DND-41 (cell line): ENCODE data around the gene UQCRFS1.
A peak's percentile ranks its signal among the peaks of the same experiment; 100 is the strongest.

Experiments
- ATAC-seq: fragments of 200-7000 bp; cut with Tn5 transposase; 3 replicates; pipeline ENCODE4 v1.9.1; 2021; ENCODE audit warnings: low read depth; ENCODE audit not compliant: insufficient read depth
- DNase-seq: peaks from one replicate; pipeline ENCODE4 v3.0.0-alpha.2; 2020
- H2AFZ ChIP-seq: 2 replicates; pipeline ENCODE4 v1.6.0; 2012; ENCODE audit warnings: low read depth, low read length
- H3K27ac ChIP-seq: 2 replicates; pipeline ENCODE4 v1.5.1; 2012; ENCODE audit warnings: low read length, inconsistent platforms
- H3K27me3 ChIP-seq: fragments of 200-600 bp; sonication (generic); 2 replicates; pipeline ENCODE4 v1.6.0; 2012; ENCODE audit warnings: low read length, mild to moderate bottlenecking, inconsistent platforms; ENCODE audit not compliant: insufficient read depth, poor library complexity
- H3K36me3 ChIP-seq: 2 replicates; pipeline ENCODE4 v1.5.1; 2012; ENCODE audit warnings: low read length, inconsistent platforms; ENCODE audit not compliant: insufficient read depth
- H3K4me1 ChIP-seq: 2 replicates; pipeline ENCODE4 v1.5.1; 2012; ENCODE audit warnings: mild to moderate bottlenecking, low read length; ENCODE audit not compliant: insufficient read depth
- H3K4me2 ChIP-seq: 2 replicates; pipeline ENCODE4 v1.6.0; 2012; ENCODE audit warnings: mild to moderate bottlenecking, moderate library complexity, low read length, inconsistent platforms; ENCODE audit not compliant: insufficient read depth
- H3K4me3 ChIP-seq, 2 experiments: fragments of 200-600 bp in 1 of 2; shearing (Covaris generic) in 1 of 2; 2 replicates each; pipeline ENCODE4 v1.5.1; 2012 to 2016; ENCODE audit warnings: inconsistent platforms in 2 of 2, low read length in 2 of 2, mild to moderate bottlenecking in 2 of 2, low read depth in 1 of 2, moderate library complexity in 1 of 2
- H3K79me2 ChIP-seq: 2 replicates; pipeline ENCODE4 v1.6.0; 2012; ENCODE audit warnings: low read length, inconsistent platforms; ENCODE audit not compliant: insufficient read depth
- H3K9ac ChIP-seq: 2 replicates; pipeline ENCODE4 v1.6.0; 2012; ENCODE audit warnings: low read depth, mild to moderate bottlenecking, inconsistent platforms, low read length, moderate library complexity
- H3K9me3 ChIP-seq: 2 replicates; pipeline ENCODE4 v1.5.1; 2012; ENCODE audit warnings: low read length, moderate library complexity, mild to moderate bottlenecking, inconsistent platforms; ENCODE audit not compliant: insufficient read depth, severe bottlenecking
- H4K20me1 ChIP-seq: 2 replicates; pipeline ENCODE4 v1.6.0; 2012; ENCODE audit warnings: low read length; ENCODE audit not compliant: insufficient read depth
- CTCF ChIP-seq: IDR thresholded peaks from 2 replicates; pipeline ENCODE4 v1.5.1; 2012; ENCODE audit warnings: borderline replicate concordance, low read length, moderate library complexity, mild to moderate bottlenecking; ENCODE audit not compliant: poor library complexity, severe bottlenecking; ENCODE audit errors: extremely low read depth
- EZH2 ChIP-seq: IDR thresholded peaks from 3 replicates; pipeline ENCODE4 v1.6.1; 2012; ENCODE audit warnings: borderline replicate concordance, low read depth, mild to moderate bottlenecking, moderate library complexity, low read length, inconsistent platforms; ENCODE audit not compliant: severe bottlenecking

The UQCRFS1 gene

GRCh38 chr19:29247051-29247450, 34.1 kb upstream of the UQCRFS1 start:
- no peak overlapping the region for H3K4me3 ChIP-seq
- H3K9ac ChIP-seq = no peak overlapping the region
- no peak overlapping the region for H3K27ac ChIP-seq
- TF ChIP-seq CTCF (peak; percentile 14), EZH2 (no peak)
- H3K36me3 ChIP-seq = no peaks in the 10 kb centered on the region
- no peaks in the 10 kb centered on the region for H3K4me1 ChIP-seq
- no peaks in the 10 kb centered on the region for H3K9me3 ChIP-seq
- H3K79me2 ChIP-seq = no peaks in the 10 kb centered on the region
- ATAC-seq = no peak
- H4K20me1 ChIP-seq = no peaks in the 10 kb centered on the region
- H3K4me2 ChIP-seq = no peak overlapping the region
- H2AFZ ChIP-seq = no peak overlapping the region
- peaks cover 20% of the 10 kb centered on the region for H3K27me3 ChIP-seq
- no peak for DNase-seq

DNA sequence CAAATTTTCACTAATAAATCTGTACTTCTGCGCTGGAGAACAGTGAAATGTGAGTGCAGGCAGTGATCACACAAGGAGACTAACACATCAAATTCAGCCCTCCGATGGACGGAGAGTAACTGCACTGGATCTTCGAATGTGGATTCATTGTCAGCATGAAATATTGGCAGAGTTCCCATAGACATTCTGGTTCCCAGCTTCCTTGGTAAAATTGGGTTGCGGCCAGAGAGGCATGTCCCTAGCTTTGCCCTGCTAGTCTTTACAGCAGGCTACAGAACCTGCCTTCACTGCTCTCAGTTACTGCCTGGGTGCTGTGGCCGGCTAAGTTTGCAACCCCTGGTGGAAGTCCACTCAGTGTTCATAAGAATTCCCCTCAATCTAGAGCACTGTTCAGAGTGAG, 32.3 kb upstream of the UQCRFS1 start:
- ATAC-seq (no peak), DNase-seq (no peak)
- H3K36me3 ChIP-seq = no peaks in the 10 kb centered on the region
- H2AFZ ChIP-seq = no peak overlapping the region
- no peak for TF ChIP-seq CTCF
- no peak for TF ChIP-seq EZH2
- H3K27me3 ChIP-seq = peaks cover 24% of the 10 kb centered on the region
- H3K9me3 ChIP-seq = no peaks in the 10 kb centered on the region
- no peaks in the 10 kb centered on the region for H3K4me1 ChIP-seq
- no peak overlapping the region for H3K4me2 ChIP-seq
- no peak overlapping the region for H3K9ac ChIP-seq
- no peaks in the 10 kb centered on the region for H3K79me2 ChIP-seq
- H3K27ac ChIP-seq = no peak overlapping the region
- no peak overlapping the region for H3K4me3 ChIP-seq
- no peaks in the 10 kb centered on the region for H4K20me1 ChIP-seq

GRCh38 chr19:29241324-29241723, 28.4 kb upstream of the UQCRFS1 start:
- H3K4me2 ChIP-seq = no peak overlapping the region
- no peak for TF ChIP-seq EZH2
- no peak for TF ChIP-seq CTCF

More at GRCh38 chr19:29241324-29241723, 28.4 kb upstream of the UQCRFS1 start:
- no peak overlapping the region for H3K4me3 ChIP-seq
- H3K27ac ChIP-seq = no peak overlapping the region
- DNase-seq (no peak), ATAC-seq (no peak)
- H4K20me1 ChIP-seq = no peaks in the 10 kb centered on the region
- H3K79me2 ChIP-seq = no peaks in the 10 kb centered on the region
- no peak overlapping the region for H3K9ac ChIP-seq
- no peaks in the 10 kb centered on the region for H3K4me1 ChIP-seq
- no peak overlapping the region for H2AFZ ChIP-seq
- peaks cover 29% of the 10 kb centered on the region for H3K27me3 ChIP-seq
- H3K36me3 ChIP-seq = no peaks in the 10 kb centered on the region
- H3K9me3 ChIP-seq = no peaks in the 10 kb centered on the region
